Measurements from ENCODE around the gene PHIP. TPM values are rescaled to one million over a fixed set of nuclear protein-coding genes. Genes with fewer than 3 reads are reported as not detected.

The PHIP gene
- total and polyA plus RNA-seq, 2 of the 8 experiments (the other 6 are each of a cell fraction or from before 2014, with no cell fraction given), result 7.3 to 56.2 TPM

GRCh38 chr6:79042799-79043126 lies 35.3 kb downstream of the PHIP start:
- H3K56ac ChIP-seq (replicated peaks; ENCODE audit: insufficient read length, low read depth, low read length), result no peak overlapping the region
- H3K23ac ChIP-seq (ENCODE audit: insufficient read length), result no peak overlapping the region
- no peaks in the 10 kb centered on the region for H3K79me1 ChIP-seq (ENCODE audit: low read depth, low read length)
- H3K4me3 ChIP-seq (ENCODE audit: extremely low read depth in 1 of 4, insufficient read depth in 2 of 4, low read depth in 3 of 4, low read length in 4 of 4), result no peak overlapping the region
- H4K5ac ChIP-seq (ENCODE audit: insufficient read length, low read depth, low read length), result no peak overlapping the region
- no peak overlapping the region for H2BK20ac ChIP-seq (ENCODE audit: low read length)
- no peak overlapping the region for H2BK15ac ChIP-seq (ENCODE audit: low read length)
- no peak overlapping the region for H3K14ac ChIP-seq (ENCODE audit: insufficient read length)
- H3K9ac ChIP-seq (replicated peaks in 1 of 4; ENCODE audit: extremely low read depth in 1 of 4, low read depth in 3 of 4, low read length in 3 of 4), result no peak overlapping the region
- no peak overlapping the region for H3K18ac ChIP-seq (ENCODE audit: extremely low read depth, low read length)
- no peak overlapping the region for H3K27ac ChIP-seq (ENCODE audit: low read depth, low read length)
- H3K23me2 ChIP-seq (ENCODE audit: low read depth, low read length), result no peaks in the 10 kb centered on the region
- no peak for FAIRE-seq
- H3K9me3 ChIP-seq (ENCODE audit: insufficient read depth in 2 of 2, low read depth in 1 of 2, low read length in 1 of 2), result no peaks in the 10 kb centered on the region
- no peak overlapping the region for H2BK5ac ChIP-seq (ENCODE audit: low read depth, low read length)
- H3K27me3 ChIP-seq (replicated peaks in 1 of 4; ENCODE audit: control insufficient read depth in 3 of 4, extremely low read depth in 1 of 4, insufficient read depth in 3 of 4, low read length in 3 of 4), result no peaks in the 10 kb centered on the region
- H4K91ac ChIP-seq (replicated peaks; ENCODE audit: insufficient read length, low read length), result no peak overlapping the region
- peaks cover 0 to 4% of the 10 kb centered on the region in 2 experiments for H4K20me1 ChIP-seq (replicated peaks in 1 of 2; ENCODE audit: control insufficient read depth in 1 of 2, insufficient read depth in 2 of 2, low read length in 2 of 2)
- WGBS, 2 experiments (ENCODE audit: extremely low coverage in 1 of 2, insufficient coverage in 1 of 2, insufficient read length in 1 of 2, insufficient replicate concordance in 2 of 2, low coverage in 1 of 2, low lambda C conversion rate in 2 of 2, missing lambda C conversion rate in 1 of 2), result 88% methylated on average over 5 of the region's 5 CpGs; no CpG with 5 or more reads in 1 of the 2 experiments
- ChIA-PET POLR2A (ENCODE audit: partially characterized antibody) (no interaction called here), CTCF (ENCODE audit: partially characterized antibody) (no interaction called here)
- no peak overlapping the region for H2BK12ac ChIP-seq (ENCODE audit: low read depth, low read length)
- H2AFZ ChIP-seq (ENCODE audit: low read length), result no peak overlapping the region
- no peak overlapping the region for H3K4ac ChIP-seq (replicated peaks; ENCODE audit: insufficient read length, low read depth, low read length)
- no peak for DNase-seq (ENCODE audit: low read depth in 1 of 2, low spot score in 2 of 2)
- peaks cover 0 to 83% of the 10 kb centered on the region in 2 experiments; a peak in 3 of 4 replicates for H3K79me2 ChIP-seq (ENCODE audit: control insufficient read depth in 1 of 2, insufficient read depth in 2 of 2, low read length in 2 of 2)
- no peak overlapping the region for H2BK120ac ChIP-seq (replicated peaks; ENCODE audit: low read depth, low read length)
- no peaks in the 10 kb centered on the region for H3K4me1 ChIP-seq (replicated peaks in 1 of 4; ENCODE audit: control insufficient read depth in 3 of 4, insufficient read depth in 4 of 4, low read length in 3 of 4)
- no peak overlapping the region for H2AK5ac ChIP-seq (ENCODE audit: low read depth, low read length)
- H4K8ac ChIP-seq (ENCODE audit: extremely low read depth, insufficient read depth, low read length), result no peak overlapping the region
- peaks cover 0 to 44% (median 10%) of the 10 kb centered on the region in 4 experiments; a peak in 4 of 8 replicates for H3K36me3 ChIP-seq (ENCODE audit: control insufficient read depth in 2 of 4, insufficient read depth in 4 of 4, low read length in 3 of 4)
- H3K4me2 ChIP-seq (ENCODE audit: insufficient read depth in 1 of 2, low read depth in 2 of 2, low read length in 2 of 2), result no peak overlapping the region
- no peak for TF ChIP-seq JUND (IDR thresholded peaks at IDR 0.05; ENCODE audit: low read length)
- no peak for TF ChIP-seq BRCA1 (IDR thresholded peaks at IDR 0.05; ENCODE audit: low read depth, low read length)
- no peak for TF ChIP-seq SIRT6 (IDR thresholded peaks at IDR 0.05; ENCODE audit: low read length)
- no peak for TF ChIP-seq NRF1 (IDR thresholded peaks at IDR 0.05; ENCODE audit: low read depth, low read length)

Data from H1 (cell line).